Stomach (tissue), 4 donors: Measurements from ENCODE around the gene PADI6.

Source experiments
- CTCF ChIP-seq, 7 experiments: fragments of 450-650 bp in 4 of 7; fragments of 200-600 bp in 3 of 7; sonication (generic) in 3 of 7; IDR thresholded peaks; one replicate each; pipeline ENCODE4 v1.5.1; 2016 to 2019; ENCODE audit warnings: antibody characterized with exemption in 7 of 7, control low read depth in 2 of 7, mild to moderate bottlenecking in 1 of 7
- EP300 ChIP-seq: sonication (generic); formaldehyde crosslinking; IDR thresholded peaks from one replicate; pipeline ENCODE4 v1.6.1; 2017; ENCODE audit warnings: antibody characterized with exemption
- POLR2AphosphoS5 ChIP-seq, 3 donors: sonication (generic); formaldehyde crosslinking; IDR thresholded peaks; one replicate each; pipeline ENCODE4 v1.6.1; 2016; ENCODE audit warnings: antibody characterized with exemption in 3 of 3

DNA sequence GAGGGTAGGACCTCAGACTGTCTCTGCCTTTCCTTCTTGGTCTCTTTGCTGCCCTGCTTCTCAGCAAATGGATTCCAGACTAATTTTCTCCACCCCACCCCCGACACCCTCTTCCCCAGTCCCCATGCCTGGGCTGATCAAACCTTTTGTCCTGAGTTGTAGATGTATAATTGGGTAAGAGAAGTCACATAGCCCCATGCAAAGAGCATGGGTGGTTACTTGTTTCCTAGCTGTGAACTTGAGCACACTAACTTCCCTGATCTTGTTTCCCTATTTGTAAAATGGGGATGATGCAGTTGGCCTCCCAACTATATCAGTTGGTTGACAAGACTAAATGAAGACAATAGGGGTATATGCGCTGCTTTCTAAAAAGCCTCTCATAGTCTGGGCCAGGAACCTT lies 9.2 kb downstream of the PADI6 start:
- no peak for TF ChIP-seq CTCF (IDR thresholded peaks at IDR 0.05)
- TF ChIP-seq POLR2AphosphoS5 (IDR thresholded peaks at IDR 0.05): no peak
- TF ChIP-seq EP300: no peak
